GM12874 (cell line): Measurements from ENCODE around the gene DNAJC1.

Experiments used
- TF ChIP-seq, protein P1 (sequence below): IDR thresholded peaks from 2 replicates; pipeline ENCODE4 v1.5.1; 2011; ENCODE audit warnings: low read depth, mild to moderate bottlenecking, control low read depth, low read length, moderate library complexity; ENCODE audit not compliant: insufficient read depth

Gene DNAJC1

DNA sequence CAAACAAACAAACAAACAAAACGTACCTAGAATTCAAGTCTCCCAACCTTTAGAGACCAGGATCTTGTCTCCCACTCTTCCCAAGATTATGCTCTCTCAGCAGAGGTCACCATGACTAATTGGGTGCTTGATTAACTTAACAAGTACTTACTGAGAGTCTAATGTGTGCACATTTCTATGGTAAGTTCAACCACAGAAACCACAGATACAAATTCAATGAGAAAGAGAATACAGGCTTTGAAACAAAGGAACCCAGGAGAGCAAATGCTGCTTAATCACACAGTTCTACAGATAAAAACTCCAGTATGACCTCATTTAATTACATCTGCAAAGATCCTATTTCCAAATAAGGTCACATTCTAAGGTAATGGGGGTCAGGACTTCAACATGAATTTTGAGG is 142.8 kb downstream of the DNAJC1 start:
- TF ChIP-seq, protein P1, sequence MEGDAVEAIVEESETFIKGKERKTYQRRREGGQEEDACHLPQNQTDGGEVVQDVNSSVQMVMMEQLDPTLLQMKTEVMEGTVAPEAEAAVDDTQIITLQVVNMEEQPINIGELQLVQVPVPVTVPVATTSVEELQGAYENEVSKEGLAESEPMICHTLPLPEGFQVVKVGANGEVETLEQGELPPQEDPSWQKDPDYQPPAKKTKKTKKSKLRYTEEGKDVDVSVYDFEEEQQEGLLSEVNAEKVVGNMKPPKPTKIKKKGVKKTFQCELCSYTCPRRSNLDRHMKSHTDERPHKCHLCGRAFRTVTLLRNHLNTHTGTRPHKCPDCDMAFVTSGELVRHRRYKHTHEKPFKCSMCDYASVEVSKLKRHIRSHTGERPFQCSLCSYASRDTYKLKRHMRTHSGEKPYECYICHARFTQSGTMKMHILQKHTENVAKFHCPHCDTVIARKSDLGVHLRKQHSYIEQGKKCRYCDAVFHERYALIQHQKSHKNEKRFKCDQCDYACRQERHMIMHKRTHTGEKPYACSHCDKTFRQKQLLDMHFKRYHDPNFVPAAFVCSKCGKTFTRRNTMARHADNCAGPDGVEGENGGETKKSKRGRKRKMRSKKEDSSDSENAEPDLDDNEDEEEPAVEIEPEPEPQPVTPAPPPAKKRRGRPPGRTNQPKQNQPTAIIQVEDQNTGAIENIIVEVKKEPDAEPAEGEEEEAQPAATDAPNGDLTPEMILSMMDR = no peak

GRCh38 chr10:21858455-21858854 is 145.1 kb downstream of the DNAJC1 start:
- TF ChIP-seq, protein P1 = no peak

DNA sequence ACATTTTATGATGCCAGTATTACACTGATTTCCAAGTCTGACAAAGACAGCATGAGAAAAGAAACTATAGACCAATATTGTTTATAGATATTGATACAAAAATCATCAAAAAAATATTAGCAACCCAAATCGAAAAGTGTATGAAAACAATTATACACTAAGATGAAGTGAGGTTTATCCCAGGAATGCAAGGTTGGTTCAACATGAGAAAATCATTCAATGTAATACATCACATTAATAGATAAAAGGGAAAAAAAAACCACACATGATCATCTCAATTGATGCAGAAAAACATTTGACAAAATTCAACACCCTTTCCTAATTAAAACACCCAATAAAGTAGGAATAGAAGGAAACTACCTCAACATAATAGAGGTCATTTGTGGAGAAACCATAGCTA is 153.9 kb downstream of the DNAJC1 start:
- TF ChIP-seq, protein P1 = no peak

- TF ChIP-seq, protein P1 = no peak
Observed at GRCh38 chr10:21843645-21844044, 159.9 kb downstream of the DNAJC1 start.

- TF ChIP-seq, protein P1 = no peak
Observed at GRCh38 chr10:21832821-21833130, 170.8 kb downstream of the DNAJC1 start.

DNA sequence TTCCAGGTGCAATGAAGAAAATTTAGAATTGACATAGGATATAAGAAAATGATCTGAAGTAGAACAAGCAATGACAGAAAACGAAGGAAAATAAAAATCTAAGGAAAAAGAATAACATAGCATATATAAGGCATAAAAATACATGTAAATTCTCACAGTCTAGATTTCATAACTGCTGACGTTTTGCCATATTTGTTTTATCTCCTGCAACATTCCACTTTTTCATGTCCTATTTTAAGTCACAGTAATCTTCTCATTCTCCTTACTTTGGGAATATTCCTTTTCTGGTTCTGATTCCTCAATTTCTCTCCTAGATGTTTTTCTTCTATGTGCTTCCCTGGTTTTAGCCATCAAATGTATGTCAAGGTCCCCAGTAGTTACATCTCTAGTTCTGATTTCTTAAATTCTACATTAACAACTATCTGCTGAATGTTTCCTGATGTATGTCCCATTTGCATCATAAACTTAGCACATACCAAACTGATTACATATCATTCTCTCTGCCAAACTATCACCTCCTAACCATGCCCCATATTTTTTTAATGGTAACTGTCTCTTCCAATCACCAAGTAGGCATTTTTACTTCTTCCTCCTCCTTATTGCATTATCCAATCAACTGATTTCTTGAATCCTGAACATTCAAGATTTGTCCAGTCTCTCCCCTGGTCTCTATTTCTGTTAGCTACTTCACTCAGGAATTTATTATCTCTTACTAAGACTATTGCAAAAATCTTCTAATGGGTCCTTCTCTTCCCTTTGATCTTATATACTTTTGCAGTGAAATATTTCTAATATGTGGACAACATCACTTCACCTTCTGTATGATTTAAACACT is 171.3 kb downstream of the DNAJC1 start:
- TF ChIP-seq, protein P1 = no peak

DNA sequence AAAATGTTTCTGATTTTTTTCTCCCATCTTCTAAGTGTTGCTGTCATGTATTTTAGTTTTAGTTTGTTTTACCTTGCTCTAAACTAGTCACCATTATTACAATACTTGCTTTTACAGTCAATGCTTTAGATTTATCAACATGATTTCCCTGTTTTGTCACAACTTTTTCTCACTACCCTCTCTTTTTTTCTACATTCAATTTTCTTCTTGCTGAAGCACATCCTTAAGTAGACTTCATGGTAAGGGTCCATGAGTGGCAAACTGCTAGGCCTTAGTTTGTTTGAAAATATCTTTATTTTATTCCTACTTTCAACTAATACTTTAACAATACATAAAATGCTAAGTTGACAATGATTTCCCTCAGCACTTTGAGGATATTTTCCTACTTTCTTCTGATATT is 173.5 kb downstream of the DNAJC1 start:
- TF ChIP-seq, protein P1 = no peak

DNA sequence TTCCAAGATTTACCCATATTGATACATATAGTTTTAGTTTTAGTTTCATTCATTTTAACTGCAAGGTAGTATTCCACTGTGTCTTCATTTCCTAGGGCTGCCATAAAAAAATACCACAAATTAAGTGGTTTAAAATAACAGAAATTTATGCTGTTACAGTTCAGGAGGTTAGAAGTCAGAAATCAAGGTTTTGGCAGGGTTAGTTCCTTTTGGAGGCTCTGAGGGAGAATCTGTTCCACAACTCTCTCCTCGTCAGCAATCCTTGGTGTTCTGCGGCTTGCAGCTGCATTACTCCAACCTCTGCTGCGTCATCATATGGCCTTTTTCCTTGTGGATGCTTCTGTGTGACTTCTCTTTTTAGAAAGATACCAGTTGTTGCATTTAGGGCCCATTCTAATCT is 176.2 kb downstream of the DNAJC1 start:
- TF ChIP-seq, protein P1 = no peak
